GM19452 (cell line): ENCODE results near the gene RUNX2.

Experiments
- ATAC-seq: cut with Tn5 transposase; IDR thresholded peaks from one replicate; pipeline ENCODE4 v1.9.1; 2021; ENCODE audit not compliant: unreplicated experiment

RUNX2 gene

GRCh38 chr6:45637611-45638257, 309.6 kb downstream of the RUNX2 start:
- no peak for ATAC-seq

- no peak for ATAC-seq
Observed at GRCh38 chr6:45640081-45640491, 312.0 kb downstream of the RUNX2 start.

- no peak for ATAC-seq
Observed at GRCh38 chr6:45640811-45641210, 312.7 kb downstream of the RUNX2 start.

GRCh38 chr6:45642331-45643125, 314.4 kb downstream of the RUNX2 start:
- ATAC-seq = no peak

- no peak for ATAC-seq
Observed at GRCh38 chr6:45643126-45643525, 315.0 kb downstream of the RUNX2 start.

GRCh38 chr6:45644720-45645119, 316.6 kb downstream of the RUNX2 start:
- ATAC-seq = no peak

- no peak for ATAC-seq
Observed at GRCh38 chr6:45645302-45645701, 317.2 kb downstream of the RUNX2 start.

- ATAC-seq = no peak
Observed at GRCh38 chr6:45647341-45648261, 319.5 kb downstream of the RUNX2 start.

GRCh38 chr6:45648262-45648620, 320.1 kb downstream of the RUNX2 start:
- no peak for ATAC-seq

- no peak for ATAC-seq
Observed at GRCh38 chr6:45650524-45651135, 322.5 kb downstream of the RUNX2 start.

- ATAC-seq = no peak
Observed at GRCh38 chr6:45651301-45651700, 323.2 kb downstream of the RUNX2 start.

GRCh38 chr6:45652416-45652815, 324.3 kb downstream of the RUNX2 start:
- ATAC-seq = no peak

- ATAC-seq = no peak
Observed at GRCh38 chr6:45653117-45653883, 325.2 kb downstream of the RUNX2 start.

- no peak for ATAC-seq
Observed at GRCh38 chr6:45654673-45655072, 326.5 kb downstream of the RUNX2 start.

GRCh38 chr6:45655745-45656476, 327.8 kb downstream of the RUNX2 start:
- ATAC-seq = no peak

- ATAC-seq = no peak
Observed at GRCh38 chr6:45657226-45657625, 329.1 kb downstream of the RUNX2 start.

- ATAC-seq = no peak
Observed at GRCh38 chr6:45658400-45658799, 330.3 kb downstream of the RUNX2 start.

GRCh38 chr6:45658958-45659357, 330.8 kb downstream of the RUNX2 start:
- no peak for ATAC-seq

- ATAC-seq = no peak
Observed at GRCh38 chr6:45661661-45662060, 333.5 kb downstream of the RUNX2 start.
